ENCODE data around the gene GP1BA. TPM values are rescaled to one million over a fixed set of nuclear protein-coding genes. Genes with fewer than 3 reads are reported as not detected.

The GP1BA gene
- polyA plus RNA-seq, 1 donor from 2014 or later, result not detected

GRCh38 chr17:4951486-4951885 lies 19.4 kb downstream of the GP1BA start:
- Histone ChIP-seq H3K27ac (ENCODE audit: low read length) (no peak overlapping the region), H3K9me2 (ENCODE audit: insufficient read depth, low read length) (no peaks in the 10 kb centered on the region), H3K27me3 (ENCODE audit: insufficient read depth, low read depth, low read length) (peaks cover 3% of the 10 kb centered on the region), H3K4me2 (ENCODE audit: low read length) (no peak overlapping the region), H3K36me3 (ENCODE audit: insufficient read depth, low read length) (no peaks in the 10 kb centered on the region), H2AFZ (ENCODE audit: low read depth, low read length) (no peak overlapping the region), H3K79me2 (replicated peaks; ENCODE audit: insufficient read depth, low read length) (peaks cover 2% of the 10 kb centered on the region), H3F3A (ENCODE audit: insufficient read depth, low read length, poor library complexity, severe bottlenecking) (no peaks in the 10 kb centered on the region), H3K4me3 (ENCODE audit: low read length) (no peak overlapping the region), H4K20me1 (ENCODE audit: insufficient read depth) (no peaks in the 10 kb centered on the region), H3K9me3 (ENCODE audit: low read length) (no peaks in the 10 kb centered on the region), H3K9ac (ENCODE audit: low read length) (no peak overlapping the region)
- TF ChIP-seq TAF1 (IDR thresholded peaks at IDR 0.05; ENCODE audit: low read depth), result no peak
- no peak for TF ChIP-seq RAD21 (conservative IDR thresholded peaks at IDR 0.05)

- no peak overlapping the region for H3K4me2 ChIP-seq (ENCODE audit: low read length)
- no peak overlapping the region for H3K4me3 ChIP-seq (ENCODE audit: low read length)
- no peaks in the 10 kb centered on the region for H3K79me2 ChIP-seq (replicated peaks; ENCODE audit: insufficient read depth, low read length)
- H3K27ac ChIP-seq (ENCODE audit: low read length), result no peak overlapping the region
- no peak overlapping the region for H3K9ac ChIP-seq (ENCODE audit: low read length)
- H3K9me3 ChIP-seq (ENCODE audit: low read length), result no peaks in the 10 kb centered on the region
- no peak overlapping the region for H2AFZ ChIP-seq (ENCODE audit: low read depth, low read length)
- no peak for TF ChIP-seq EZH2 (IDR thresholded peaks at IDR 0.05; ENCODE audit: borderline replicate concordance, insufficient read depth, low read length, poor library complexity, severe bottlenecking)
- TF ChIP-seq SMC3 (conservative IDR thresholded peaks at IDR 0.05; ENCODE audit: poor library complexity), result no peak
- no peak for TF ChIP-seq REST (IDR thresholded peaks at IDR 0.05; ENCODE audit: borderline replicate concordance)
- TF ChIP-seq RAD21 (conservative IDR thresholded peaks at IDR 0.05), result no peak
- TF ChIP-seq EP300 (conservative IDR thresholded peaks at IDR 0.05; ENCODE audit: poor library complexity, severe bottlenecking), result no peak
- no peak for TF ChIP-seq MXI1 (conservative IDR thresholded peaks at IDR 0.05; ENCODE audit: poor library complexity, severe bottlenecking)
- TF ChIP-seq CTCF (IDR thresholded peaks at IDR 0.05; ENCODE audit: poor library complexity, severe bottlenecking), result no peak
- TF ChIP-seq TAF1 (IDR thresholded peaks at IDR 0.05; ENCODE audit: low read depth), result no peak
- TF ChIP-seq POLR2AphosphoS5 (IDR thresholded peaks at IDR 0.05), result no peak
- peaks cover 3% of the 10 kb centered on the region for H3K27me3 ChIP-seq (ENCODE audit: insufficient read depth, low read depth, low read length)
- H3K36me3 ChIP-seq (ENCODE audit: insufficient read depth, low read length), result no peaks in the 10 kb centered on the region
- no peaks in the 10 kb centered on the region for H3F3A ChIP-seq (ENCODE audit: insufficient read depth, low read length, poor library complexity, severe bottlenecking)
- no peaks in the 10 kb centered on the region for H3K9me2 ChIP-seq (ENCODE audit: insufficient read depth, low read length)
- no peaks in the 10 kb centered on the region for H4K20me1 ChIP-seq (ENCODE audit: insufficient read depth)
Observed at GRCh38 chr17:4953451-4953961, 21.4 kb downstream of the GP1BA start.

- no peak overlapping the region for H3K4me2 ChIP-seq (ENCODE audit: low read length)
- no peak overlapping the region for H3K4me3 ChIP-seq (ENCODE audit: low read length)
- no peaks in the 10 kb centered on the region for H4K20me1 ChIP-seq (ENCODE audit: insufficient read depth)
- TF ChIP-seq SMC3 (conservative IDR thresholded peaks at IDR 0.05; ENCODE audit: poor library complexity), result no peak
- no peak for TF ChIP-seq EZH2 (IDR thresholded peaks at IDR 0.05; ENCODE audit: borderline replicate concordance, insufficient read depth, low read length, poor library complexity, severe bottlenecking)
- no peak for TF ChIP-seq MXI1 (conservative IDR thresholded peaks at IDR 0.05; ENCODE audit: poor library complexity, severe bottlenecking)
- no peak for TF ChIP-seq POLR2AphosphoS5 (IDR thresholded peaks at IDR 0.05)
- TF ChIP-seq TAF1 (IDR thresholded peaks at IDR 0.05; ENCODE audit: low read depth), result no peak
- no peak for TF ChIP-seq RAD21 (conservative IDR thresholded peaks at IDR 0.05)
- TF ChIP-seq EP300 (conservative IDR thresholded peaks at IDR 0.05; ENCODE audit: poor library complexity, severe bottlenecking), result no peak
- TF ChIP-seq REST (IDR thresholded peaks at IDR 0.05; ENCODE audit: borderline replicate concordance), result no peak
- TF ChIP-seq CTCF (IDR thresholded peaks at IDR 0.05; ENCODE audit: poor library complexity, severe bottlenecking), result no peak
- no peaks in the 10 kb centered on the region for H3K9me3 ChIP-seq (ENCODE audit: low read length)
- H3K36me3 ChIP-seq (ENCODE audit: insufficient read depth, low read length), result no peaks in the 10 kb centered on the region
- no peaks in the 10 kb centered on the region for H3K27me3 ChIP-seq (ENCODE audit: insufficient read depth, low read depth, low read length)
- H3K27ac ChIP-seq (ENCODE audit: low read length), result no peak overlapping the region
- H2AFZ ChIP-seq (ENCODE audit: low read depth, low read length), result no peak overlapping the region
- no peaks in the 10 kb centered on the region for H3K9me2 ChIP-seq (ENCODE audit: insufficient read depth, low read length)
- H3K79me2 ChIP-seq (replicated peaks; ENCODE audit: insufficient read depth, low read length), result no peaks in the 10 kb centered on the region
- no peak overlapping the region for H3K9ac ChIP-seq (ENCODE audit: low read length)
- H3F3A ChIP-seq (ENCODE audit: insufficient read depth, low read length, poor library complexity, severe bottlenecking), result no peaks in the 10 kb centered on the region
Observed at GRCh38 chr17:4955091-4955490, 23.0 kb downstream of the GP1BA start.
